Right renal pelvis (tissue), 4 donors: ENCODE data around the gene KCND2. TPM values are rescaled to one million over a fixed set of nuclear protein-coding genes. Genes with fewer than 3 reads are reported as not detected.

Source experiments
- DNase-seq, 4 donors: peaks; one replicate each; pipeline ENCODE4 v3.0.0-alpha.2; 2013; ENCODE audit warnings: low read depth in 4 of 4, low spot score in 3 of 4, missing footprints in 1 of 4
- polyA plus RNA-seq, 4 donors: library from polyadenylated mRNA; unstranded; fragments of 120-200 nt; gene quantifications; one replicate each; pipeline ENCODE4 v1.2.1, GENCODE V29; 2013; ENCODE audit not compliant: insufficient read length in 4 of 4

Gene KCND2
- polyA plus RNA-seq, 4 donors: 1.0 to 2.4 (median 1.7) TPM

DNA sequence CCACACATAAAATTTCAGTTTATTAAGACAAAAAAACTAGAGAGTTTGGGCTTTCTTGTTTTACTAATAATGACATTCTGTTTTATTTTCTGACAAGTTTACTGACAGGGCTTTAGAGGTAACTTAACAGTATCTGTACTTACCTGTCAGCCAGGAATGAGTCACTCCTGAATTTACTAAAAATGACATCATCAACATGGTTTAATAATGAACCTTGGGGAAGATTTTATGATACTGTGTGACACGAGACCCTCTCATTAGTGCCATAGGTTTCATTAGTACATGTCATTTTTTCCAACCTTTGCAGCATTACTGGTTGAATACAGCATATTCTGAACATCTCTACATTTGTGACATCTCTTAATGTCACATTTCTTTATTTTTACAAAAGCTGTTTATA, 131.1 kb downstream of the KCND2 start:
- DNase-seq: no peak

GRCh38 chr7:120405652-120406051, 132.7 kb downstream of the KCND2 start:
- no peak for DNase-seq

DNA sequence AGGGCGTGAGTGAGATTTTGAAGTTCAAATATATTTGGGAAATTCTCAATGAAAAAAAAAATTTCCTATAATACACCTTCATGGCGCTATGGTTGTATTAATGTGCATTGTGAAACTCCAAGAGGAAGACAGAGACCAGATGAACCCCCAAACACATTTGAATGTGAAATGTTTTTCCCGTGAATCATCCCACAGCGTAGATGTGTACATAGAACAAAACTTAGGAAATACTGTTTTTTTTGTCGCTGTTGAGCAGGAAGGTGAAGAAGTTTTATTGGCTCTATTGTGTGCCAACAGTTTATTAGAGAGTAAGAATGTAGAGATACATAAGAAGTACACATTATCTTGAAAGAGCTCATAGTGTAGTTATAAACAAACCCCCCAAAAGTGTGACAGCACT, 134.0 kb downstream of the KCND2 start:
- no peak for DNase-seq

DNA sequence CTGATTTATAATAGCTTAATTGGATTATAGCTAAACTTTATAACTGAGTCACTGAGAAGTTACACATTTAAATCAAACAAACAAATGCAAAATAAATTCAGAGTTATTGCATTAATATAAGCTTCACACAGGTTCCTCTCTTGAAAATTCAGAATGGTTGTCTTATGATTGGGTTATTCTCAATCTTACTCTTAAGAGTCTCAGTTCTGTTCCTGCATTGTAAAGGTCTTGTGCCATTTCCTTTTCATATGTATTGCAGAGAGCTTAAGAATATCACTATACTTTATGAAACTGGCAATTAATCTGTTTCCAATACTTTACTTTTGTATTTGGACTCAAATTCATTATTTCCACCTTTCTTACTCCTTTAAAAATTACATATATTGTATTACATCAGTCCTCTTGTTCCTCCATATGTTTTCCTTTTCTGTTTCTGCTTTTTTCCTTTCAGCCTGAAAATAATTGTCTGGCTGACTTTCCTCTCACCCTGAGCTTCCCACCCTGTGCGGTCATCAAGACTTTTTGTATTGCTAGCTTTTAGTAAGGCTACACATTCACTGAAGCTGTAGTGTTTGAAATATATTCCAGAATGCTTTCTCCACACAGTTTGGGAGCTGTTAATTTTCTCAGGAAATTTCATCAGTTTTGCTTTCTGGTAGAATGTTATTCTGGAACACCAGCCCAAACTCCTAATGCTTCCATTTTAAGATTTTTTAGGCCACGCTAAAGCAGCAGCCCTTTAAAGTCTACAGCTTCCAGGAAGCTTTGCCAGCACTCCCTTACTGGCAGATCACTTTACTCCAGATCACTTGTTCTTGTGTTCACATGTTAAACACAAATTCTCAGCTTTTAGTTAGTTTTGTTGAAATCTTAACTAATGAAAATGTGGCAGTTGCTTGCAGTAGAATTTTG, 139.4 kb downstream of the KCND2 start:
- DNase-seq: no peak

- no peak for DNase-seq
Observed at GRCh38 chr7:120413164-120413563, 140.2 kb downstream of the KCND2 start.

- no peak for DNase-seq
Observed at GRCh38 chr7:120417244-120417979, 144.4 kb downstream of the KCND2 start.

DNA sequence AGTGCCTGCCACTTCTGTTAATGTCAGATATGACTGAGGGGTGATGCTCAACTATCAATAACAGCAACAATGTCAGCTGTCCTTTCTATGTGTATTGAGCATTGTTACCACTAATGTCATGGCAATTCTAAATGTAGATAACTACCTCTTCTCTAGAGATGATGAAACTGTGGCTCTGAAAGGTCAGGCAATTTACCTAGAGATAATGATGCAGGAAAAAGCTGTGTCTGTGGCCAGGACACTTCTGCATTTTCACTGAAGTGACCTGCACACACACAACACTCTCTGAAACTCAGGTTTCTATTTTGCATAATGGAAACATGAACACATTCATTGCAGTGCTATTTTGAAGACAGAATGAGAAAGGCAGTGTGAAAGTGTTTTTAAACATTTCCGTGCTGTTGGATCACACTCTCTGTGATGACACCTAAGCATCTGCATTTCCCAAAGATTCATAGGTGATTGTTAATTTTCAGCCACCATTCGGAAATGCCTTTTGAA, 148.2 kb downstream of the KCND2 start:
- no peak for DNase-seq

DNA sequence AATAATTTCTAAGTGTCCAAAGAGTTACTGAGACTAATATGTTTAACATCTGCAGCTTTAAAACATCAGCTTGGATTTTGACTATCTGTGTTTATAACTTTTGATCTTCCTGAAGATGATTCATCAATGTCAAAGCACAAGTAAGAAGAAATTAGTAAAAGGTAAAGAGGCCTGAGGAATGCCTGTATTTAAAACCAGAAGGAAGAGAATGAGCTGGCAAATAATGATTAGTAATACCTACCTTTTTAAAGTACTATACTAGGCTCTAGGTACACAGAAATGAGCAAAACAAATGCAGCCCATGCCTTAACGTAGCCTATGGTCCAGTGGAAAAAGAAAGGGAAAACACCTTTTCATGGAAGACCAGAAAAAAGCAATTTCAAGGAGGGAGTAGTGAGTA, 158.0 kb downstream of the KCND2 start:
- DNase-seq: no peak

- DNase-seq: no peak
Observed at GRCh38 chr7:120436487-120437060, 163.6 kb downstream of the KCND2 start.

DNA sequence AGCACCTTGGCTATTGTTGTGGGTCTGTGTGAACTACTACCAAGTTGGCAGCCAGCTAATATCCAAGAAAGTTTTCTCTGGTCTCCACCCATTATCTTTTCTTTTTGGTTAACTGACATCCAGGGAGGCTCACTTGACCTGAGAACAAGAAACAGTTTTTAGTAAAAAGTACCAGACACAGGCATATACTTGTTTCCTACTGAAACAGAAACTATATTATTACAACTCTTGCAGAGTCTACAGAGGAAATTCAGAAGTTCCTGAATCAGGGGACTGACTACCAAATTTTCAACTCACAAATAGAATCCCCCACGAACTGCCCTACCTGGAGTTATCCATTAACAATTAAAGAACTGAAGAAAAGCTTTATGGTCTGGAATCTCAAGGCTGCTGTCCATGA, 168.9 kb downstream of the KCND2 start:
- no peak for DNase-seq

- no peak for DNase-seq
Observed at GRCh38 chr7:120442838-120443237, 169.9 kb downstream of the KCND2 start.

DNA sequence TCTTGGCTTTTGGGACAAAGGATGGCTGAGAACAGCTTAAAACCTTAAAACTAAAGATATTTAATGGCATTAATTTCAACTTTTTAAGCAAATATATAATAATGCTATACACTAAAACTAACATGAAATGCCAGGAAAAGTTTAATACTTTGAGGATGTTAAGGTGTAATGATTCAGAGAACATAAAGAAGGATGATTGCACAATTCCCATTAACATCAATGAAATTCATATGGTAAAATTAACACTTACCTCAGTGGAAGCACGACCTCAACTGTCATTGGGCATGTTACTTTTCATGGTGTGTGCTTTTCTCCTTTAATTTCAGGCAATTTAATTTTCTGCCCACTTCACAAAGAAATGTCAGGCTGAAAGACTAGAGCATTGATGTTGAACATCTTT, 171.7 kb downstream of the KCND2 start:
- no peak for DNase-seq

- DNase-seq: no peak
Observed at GRCh38 chr7:120445276-120445675, 172.3 kb downstream of the KCND2 start.

DNA sequence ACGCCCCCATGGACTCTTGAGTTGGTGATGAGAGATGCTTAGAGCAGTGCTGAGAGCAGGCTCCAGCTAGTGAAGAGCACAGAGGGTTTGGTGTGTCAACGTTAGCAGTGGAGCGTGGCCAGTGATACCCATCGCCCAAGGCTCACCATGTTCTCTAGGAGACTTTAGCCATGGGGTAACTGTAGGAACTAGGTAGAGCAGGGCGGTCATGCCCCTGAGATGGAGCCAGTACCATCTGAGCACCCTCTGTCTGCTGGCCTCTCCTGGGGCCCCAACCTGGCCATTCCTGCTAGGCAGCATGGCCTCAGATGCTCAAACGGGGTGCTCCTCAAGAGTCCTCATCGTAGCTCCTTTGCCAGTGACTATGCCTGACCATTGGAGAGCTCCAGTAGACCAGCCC, 179.7 kb downstream of the KCND2 start:
- DNase-seq: no peak

GRCh38 chr7:120456699-120457098, 183.7 kb downstream of the KCND2 start:
- no peak for DNase-seq

- DNase-seq: no peak
Observed at GRCh38 chr7:120460949-120461348, 188.0 kb downstream of the KCND2 start.

GRCh38 chr7:120462991-120463390, 190.0 kb downstream of the KCND2 start:
- DNase-seq: no peak

DNA sequence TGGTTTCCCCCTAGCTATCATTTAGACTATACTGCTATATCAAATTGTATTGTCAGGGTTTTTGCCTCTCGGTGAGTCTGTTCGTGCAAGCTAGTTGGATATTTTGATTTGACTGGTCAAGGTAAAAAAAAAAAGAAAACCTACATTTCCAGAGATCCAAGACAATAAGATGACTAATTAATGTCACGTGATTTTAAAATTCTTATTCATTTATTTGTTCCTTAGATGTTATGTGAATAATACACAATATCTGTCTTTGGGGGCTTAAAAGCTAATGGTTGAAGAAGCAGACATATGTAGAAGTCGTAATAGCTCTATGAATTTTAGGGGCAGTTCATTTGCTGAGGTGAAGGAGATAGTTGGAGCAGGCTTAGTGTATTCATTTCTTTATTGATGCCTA, 191.1 kb downstream of the KCND2 start:
- no peak for DNase-seq

DNA sequence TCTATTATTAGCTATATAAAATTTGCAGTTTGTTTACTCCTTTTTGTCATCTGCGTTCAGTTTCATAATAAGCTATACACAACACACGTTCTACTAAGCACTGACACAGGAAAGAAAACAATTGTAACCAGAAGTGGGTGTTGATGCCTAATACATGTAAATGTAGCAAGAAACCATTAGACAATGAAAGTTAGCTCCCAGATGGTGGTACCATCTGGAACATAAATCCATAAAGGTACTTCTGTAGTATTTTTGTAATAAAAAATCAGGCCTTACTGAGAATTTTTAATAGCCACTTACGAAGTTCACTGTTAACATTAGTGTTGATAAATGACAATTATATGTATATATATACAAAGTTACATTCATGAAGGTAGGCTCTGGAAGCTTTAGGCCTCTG, 194.7 kb downstream of the KCND2 start:
- DNase-seq: no peak

GRCh38 chr7:120468611-120469010, 195.6 kb downstream of the KCND2 start:
- DNase-seq: no peak

- no peak for DNase-seq
Observed at GRCh38 chr7:120472892-120473291, 199.9 kb downstream of the KCND2 start.
